ENCODE measurements around the gene SPIB.
A peak's percentile ranks its signal among the peaks of the same experiment; 100 is the strongest.
"Not testable (repeated sequence)": the region's sequence is repeated elsewhere in the genome, so short reads cannot be mapped to it uniquely, and the experiment has no call there.

The SPIB gene

GRCh38 chr19:50418176-50419021 lies at the start of gene SPIB:
TSS of gene SPIB (plus strand) at chr19:50418938. CDS start at chr19:50418963, 25 bp downstream.
- DNase-seq = no peak

GRCh38 chr19:50371914-50372475 lies 46.7 kb upstream of the SPIB start:
- DNase-seq = no peak

- peak; percentile 89 to 96 (median 93) for DNase-seq
These were observed 42.3 kb upstream of the SPIB start, which contains the start of gene NR1H2 for GRCh38 chr19:50376166-50377050. TSS of gene NR1H2 (plus strand) at chr19:50376457. CDS start at chr19:50377606, 1,149 bp downstream.

GRCh38 chr19:50377051-50377461 lies 41.7 kb upstream of the SPIB start:
- peak; percentile 47 to 71 (median 64) for DNase-seq

- no peak for DNase-seq
These were observed 41.2 kb upstream of the SPIB start for GRCh38 chr19:50377517-50377916.

GRCh38 chr19:50378169-50378862 lies 40.4 kb upstream of the SPIB start:
- DNase-seq = no peak

- no peak for DNase-seq
These were observed 39.9 kb upstream of the SPIB start for GRCh38 chr19:50378863-50379236.

- DNase-seq = no peak
These were observed 39.1 kb upstream of the SPIB start for GRCh38 chr19:50379602-50380001.

GRCh38 chr19:50380137-50380536 lies 38.6 kb upstream of the SPIB start:
- no peak for DNase-seq

- peak in 1 of 6 experiments; percentile 5 for DNase-seq
These were observed 38.0 kb upstream of the SPIB start for GRCh38 chr19:50380751-50381151.

GRCh38 chr19:50381881-50382729 lies 36.6 kb upstream of the SPIB start:
- peak in 1 of 6 experiments; percentile 31 for DNase-seq

GRCh38 chr19:50383001-50383851 lies 35.5 kb upstream of the SPIB start:
- DNase-seq = peak in 2 of 6 experiments; percentile 20 to 51

GRCh38 chr19:50383852-50384684 lies 34.7 kb upstream of the SPIB start, which contains the start of gene POLD1:
TSS of gene POLD1 (plus strand) at chr19:50384347. CDS start at chr19:50398852, 14,505 bp downstream.
- peak; percentile 97 to 100 (median 99) for DNase-seq

GRCh38 chr19:50384685-50385535 lies 33.8 kb upstream of the SPIB start:
- DNase-seq = no peak

GRCh38 chr19:50387176-50387867 lies 31.4 kb upstream of the SPIB start:
- no peak for DNase-seq

GRCh38 chr19:50387868-50388245 lies 30.9 kb upstream of the SPIB start:
- DNase-seq = no peak

GRCh38 chr19:50390295-50390694 lies 28.4 kb upstream of the SPIB start:
- DNase-seq = not testable (repeated sequence)

- DNase-seq = not testable (repeated sequence)
These were observed 27.8 kb upstream of the SPIB start for GRCh38 chr19:50390952-50391351.

Data from stimulated activated naive CD4-positive, alpha-beta T cell (primary cell).